HG03108 (cell line): ENCODE results near the gene KRTAP10-12.

Source experiments
- ATAC-seq: cut with Tn5 transposase; IDR thresholded peaks from one replicate; pipeline ENCODE4 v1.9.1; 2021; ENCODE audit warnings: moderate library complexity; ENCODE audit not compliant: unreplicated experiment

The KRTAP10-12 gene

GRCh38 chr21:44697811-44698734 is 1.1 kb downstream of the KRTAP10-12 start:
- ATAC-seq = no peak

- ATAC-seq = no peak
Measured at GRCh38 chr21:44699502-44700001, 2.6 kb downstream of the KRTAP10-12 start.

- no peak for ATAC-seq
Measured at GRCh38 chr21:44700101-44701022, 3.4 kb downstream of the KRTAP10-12 start.

- no peak for ATAC-seq
Measured at GRCh38 chr21:44701023-44701400, 4.0 kb downstream of the KRTAP10-12 start.

- no peak for ATAC-seq
Measured at GRCh38 chr21:44701541-44701940, 4.6 kb downstream of the KRTAP10-12 start.

GRCh38 chr21:44702111-44702972 is 5.4 kb downstream of the KRTAP10-12 start:
- ATAC-seq = no peak

GRCh38 chr21:44702973-44703730 is 6.2 kb downstream of the KRTAP10-12 start:
- ATAC-seq = no peak

GRCh38 chr21:44703731-44704635 is 7.0 kb downstream of the KRTAP10-12 start:
- no peak for ATAC-seq

GRCh38 chr21:44704636-44705001 is 7.6 kb downstream of the KRTAP10-12 start:
- no peak for ATAC-seq

- no peak for ATAC-seq
Measured at GRCh38 chr21:44706026-44706705, 9.2 kb downstream of the KRTAP10-12 start.

- ATAC-seq = no peak
Measured at GRCh38 chr21:44706706-44707581, 10.0 kb downstream of the KRTAP10-12 start.

- ATAC-seq = no peak
Measured at GRCh38 chr21:44708213-44708865, 11.4 kb downstream of the KRTAP10-12 start.

GRCh38 chr21:44708866-44709425 is 12.0 kb downstream of the KRTAP10-12 start:
- no peak for ATAC-seq

GRCh38 chr21:44709426-44710293 is 12.7 kb downstream of the KRTAP10-12 start:
- ATAC-seq = no peak

GRCh38 chr21:44710294-44710665 is 13.3 kb downstream of the KRTAP10-12 start:
- ATAC-seq = no peak
